CD8-positive, alpha-beta memory T cell (primary cell): ENCODE data around the gene AMIGO1. TPM values are rescaled to one million over a fixed set of nuclear protein-coding genes. Genes with fewer than 3 reads are reported as not detected.
"Not testable (repeated sequence)": the region's sequence is repeated elsewhere in the genome, so short reads cannot be mapped to it uniquely, and the experiment has no call there.

Experiments used
- CTCF ChIA-PET: fragments of 350-600 bp; sonication (Branson Sonifier 250); formaldehyde crosslinking; loops from one replicate; lab custom pipeline; 2021; ENCODE audit warnings: antibody characterized with exemption; lab: Charles Lee
- POLR2A ChIA-PET: fragments of 350-600 bp; sonication (Branson Sonifier 250); formaldehyde crosslinking; loops from one replicate; lab custom pipeline; 2021; ENCODE audit warnings: antibody characterized with exemption; lab: Charles Lee
- DNase-seq, 5 donors: peaks; one replicate each; pipeline versions ENCODE4 v3.0.0 to v3.0.0-alpha.2; 2020 to 2022; ENCODE audit warnings: mixed read lengths in 1 of 5
- H3K27ac ChIP-seq: one replicate; pipeline ENCODE4 v1.7.0; 2013; ENCODE audit warnings: low read depth, mild to moderate bottlenecking, low read length, moderate library complexity
- H3K27me3 ChIP-seq: 2 replicates; pipeline ENCODE4 v1.7.0; 2013; ENCODE audit warnings: low read length, mild to moderate bottlenecking; ENCODE audit not compliant: insufficient read depth, poor library complexity, severe bottlenecking
- H3K36me3 ChIP-seq: 2 replicates; pipeline ENCODE4 v1.7.0; 2013; ENCODE audit warnings: mild to moderate bottlenecking, low read length, moderate library complexity; ENCODE audit not compliant: insufficient read depth
- H3K4me1 ChIP-seq: 2 replicates; pipeline ENCODE4 v1.7.0; 2013; ENCODE audit warnings: mild to moderate bottlenecking, low read length, moderate library complexity; ENCODE audit not compliant: insufficient read depth
- H3K4me3 ChIP-seq: 2 replicates; pipeline ENCODE4 v1.7.0; 2013; ENCODE audit warnings: mild to moderate bottlenecking, low read length
- H3K9me3 ChIP-seq: 2 replicates; pipeline ENCODE4 v1.7.0; 2013; ENCODE audit warnings: mild to moderate bottlenecking, low read length
- H3K27ac Mint-ChIP-seq, 8 donors: one replicate each; pipeline ENCODE4 v1.8.0; 2020 to 2021; ENCODE audit warnings: mixed read lengths in 8 of 8, mild to moderate bottlenecking in 6 of 8, inconsistent platforms in 3 of 8, moderate library complexity in 3 of 8
- H3K27me3 Mint-ChIP-seq, 2 donors: one replicate each; pipeline ENCODE4 v1.8.0; 2020 to 2021; ENCODE audit warnings: mixed read lengths in 2 of 2, mild to moderate bottlenecking in 1 of 2, moderate library complexity in 1 of 2
- H3K36me3 Mint-ChIP-seq, 3 donors: one replicate each; pipeline ENCODE4 v1.8.0; 2020 to 2021; ENCODE audit warnings: mixed read lengths in 3 of 3, inconsistent platforms in 1 of 3, mild to moderate bottlenecking in 1 of 3
- H3K4me1 Mint-ChIP-seq, 3 donors: one replicate each; pipeline ENCODE4 v1.8.0; 2020 to 2021; ENCODE audit warnings: mixed read lengths in 3 of 3, inconsistent platforms in 1 of 3, mild to moderate bottlenecking in 1 of 3
- H3K4me3 Mint-ChIP-seq, 7 donors: one replicate each; pipeline ENCODE4 v1.8.0; 2020 to 2021; ENCODE audit warnings: mixed read lengths in 7 of 7, mild to moderate bottlenecking in 6 of 7, moderate library complexity in 4 of 7, inconsistent platforms in 2 of 7
- H3K9me3 Mint-ChIP-seq, 5 donors: one replicate each; pipeline ENCODE4 v1.8.0; 2020 to 2022; ENCODE audit warnings: mixed read lengths in 5 of 5, mild to moderate bottlenecking in 3 of 5, moderate library complexity in 2 of 5, inconsistent platforms in 1 of 5
- polyA plus RNA-seq: library from polyadenylated mRNA; unstranded; fragments of 300-500 nt; fragmentation: Illumina TruSeq; gene quantifications from one replicate; pipeline ENCODE4 v1.2.3, GENCODE V29; 2021
- total RNA-seq, 2 experiments: library from RNA; stranded (reverse); gene quantifications; one replicate each; pipeline ENCODE4 v1.2.3, GENCODE V29; 2021

Gene AMIGO1
- total and polyA plus RNA-seq, 3 experiments from 2014 or later, result 4.0 to 20.2 (median 4.9) TPM

- no peak for DNase-seq
- H3K4me3 ChIP-seq, result no peak overlapping the region
- peaks cover under 1 to 11% (median 8%) of the 10 kb centered on the region in 3 donors for H3K4me1 Mint-ChIP-seq
- H3K27ac Mint-ChIP-seq, result no peak overlapping the region
- no peaks in the 10 kb centered on the region for H3K36me3 Mint-ChIP-seq
- peaks cover 5% of the 10 kb centered on the region for H3K27me3 ChIP-seq
- H3K27ac ChIP-seq, result no peak overlapping the region
- CTCF ChIA-PET, result interaction anchor here (1.3 to 2.5 kb wide), 4 partner anchors 13 to 55 kb away, joined by 3 to 21 read pairs (median 6); partner anchors contain the start of gene CYB561D1
- H3K9me3 Mint-ChIP-seq, result no peaks in the 10 kb centered on the region
- POLR2A ChIA-PET, result no interaction called here
- peaks cover 5% of the 10 kb centered on the region for H3K4me1 ChIP-seq
- no peaks in the 10 kb centered on the region for H3K36me3 ChIP-seq
- peaks cover 22 to 55% of the 10 kb centered on the region in 2 donors for H3K27me3 Mint-ChIP-seq
- H3K9me3 ChIP-seq, result no peaks in the 10 kb centered on the region
- no peak overlapping the region for H3K4me3 Mint-ChIP-seq
Observed at GRCh38 chr1:109477821-109478220, 31.7 kb downstream of the AMIGO1 start.

GRCh38 chr1:109476825-109477224 lies 32.7 kb downstream of the AMIGO1 start:
- POLR2A ChIA-PET, result no interaction called here
- H3K27me3 Mint-ChIP-seq, result peaks cover 30 to 63% of the 10 kb centered on the region in 2 donors
- Histone ChIP-seq H3K4me1 (no peaks in the 10 kb centered on the region), H3K36me3 (no peaks in the 10 kb centered on the region), H3K27ac (no peak overlapping the region), H3K9me3 (no peaks in the 10 kb centered on the region), H3K27me3 (peaks cover 6% of the 10 kb centered on the region), H3K4me3 (no peak overlapping the region)
- H3K4me1 Mint-ChIP-seq, result peaks cover 0 to 4% (median 0%) of the 10 kb centered on the region in 3 donors
- no peak overlapping the region for H3K4me3 Mint-ChIP-seq
- no peak overlapping the region for H3K27ac Mint-ChIP-seq
- no peak for DNase-seq
- CTCF ChIA-PET, result interaction anchor here (1.3 to 1.4 kb wide), 2 partner anchors 14 kb away, joined by 5 read pairs; no protein-coding TSS in a partner anchor
- no peaks in the 10 kb centered on the region for H3K9me3 Mint-ChIP-seq
- no peaks in the 10 kb centered on the region for H3K36me3 Mint-ChIP-seq

- no peak for DNase-seq
- POLR2A ChIA-PET, result no interaction called here
Observed at GRCh38 chr1:109475261-109475660, 34.3 kb downstream of the AMIGO1 start.

GRCh38 chr1:109474697-109475096 lies 34.8 kb downstream of the AMIGO1 start:
- Histone ChIP-seq H3K36me3 (no peaks in the 10 kb centered on the region), H3K4me1 (no peaks in the 10 kb centered on the region), H3K27ac (no peak overlapping the region), H3K4me3 (no peak overlapping the region), H3K9me3 (no peaks in the 10 kb centered on the region), H3K27me3 (peaks cover 23% of the 10 kb centered on the region)
- Mint-ChIP-seq H3K27me3 (peaks cover 41 to 78% of the 10 kb centered on the region in 2 donors), H3K9me3 (no peaks in the 10 kb centered on the region), H3K4me1 (peaks cover 0 to 4% (median 0%) of the 10 kb centered on the region in 3 donors), H3K4me3 (no peak overlapping the region), H3K27ac (no peak overlapping the region), H3K36me3 (no peaks in the 10 kb centered on the region)
- ChIA-PET POLR2A (no interaction called here), CTCF (interaction anchor here (1.5 kb wide), 1 partner anchor 19 kb away, joined by 4 read pairs; the partner anchor contains the start of gene CYB561D1)
- no peak for DNase-seq

More at GRCh38 chr1:109475261-109475660, 34.3 kb downstream of the AMIGO1 start:
- no peaks in the 10 kb centered on the region for H3K36me3 Mint-ChIP-seq
- Histone ChIP-seq H3K27me3 (peaks cover 17% of the 10 kb centered on the region), H3K27ac (no peak overlapping the region), H3K36me3 (no peaks in the 10 kb centered on the region), H3K4me3 (no peak overlapping the region), H3K4me1 (no peaks in the 10 kb centered on the region), H3K9me3 (no peaks in the 10 kb centered on the region)
- CTCF ChIA-PET, result interaction anchor here (1.4 to 1.5 kb wide), 2 partner anchors 15 to 18 kb away, joined by 4 to 5 read pairs; partner anchors contain the start of gene CYB561D1
- H3K4me3 Mint-ChIP-seq, result no peak overlapping the region
- no peaks in the 10 kb centered on the region for H3K9me3 Mint-ChIP-seq
- H3K27me3 Mint-ChIP-seq, result peaks cover 37 to 73% of the 10 kb centered on the region in 2 donors
- peak overlapping the region in 1 of 8 donors; percentile 4 for H3K27ac Mint-ChIP-seq
- peaks cover 0 to 4% (median 0%) of the 10 kb centered on the region in 3 donors for H3K4me1 Mint-ChIP-seq

- H3K36me3 Mint-ChIP-seq, H3K4me3 ChIP-seq, H3K9me3 Mint-ChIP-seq, H3K27ac Mint-ChIP-seq, H3K4me3 Mint-ChIP-seq, DNase-seq, H3K27ac ChIP-seq, H3K9me3 ChIP-seq, H3K36me3 ChIP-seq, H3K4me1 Mint-ChIP-seq, H3K4me1 ChIP-seq: not testable (repeated sequence)
- peaks cover 30% of the 10 kb centered on the region for H3K27me3 ChIP-seq
- H3K27me3 Mint-ChIP-seq, result peaks cover 41 to 68% of the 10 kb centered on the region in 2 donors
- ChIA-PET POLR2A (interaction anchor here (0.5 to 0.6 kb wide), 2 partner anchors 11 to 536 kb away, joined by 3 to 5 read pairs; no protein-coding TSS in a partner anchor), CTCF (interaction anchor here (2.1 kb wide), 1 partner anchor 59 kb away, joined by 5 read pairs; no protein-coding TSS in a partner anchor)
Observed at GRCh38 chr1:109473284-109474057, 36.1 kb downstream of the AMIGO1 start.

GRCh38 chr1:109472779-109473178 lies 36.7 kb downstream of the AMIGO1 start:
- H3K27me3 Mint-ChIP-seq, result peaks cover 41 to 70% of the 10 kb centered on the region in 2 donors
- H3K27me3 ChIP-seq, result peaks cover 30% of the 10 kb centered on the region

GRCh38 chr1:109470245-109470644 lies 39.3 kb downstream of the AMIGO1 start:
- POLR2A ChIA-PET, result no interaction called here
- H3K27ac ChIP-seq, result no peak overlapping the region
- H3K27me3 Mint-ChIP-seq, result peaks cover 45 to 62% of the 10 kb centered on the region in 2 donors
- H3K36me3 ChIP-seq, result no peaks in the 10 kb centered on the region
- H3K4me1 ChIP-seq, result no peaks in the 10 kb centered on the region
- H3K36me3 Mint-ChIP-seq, result no peaks in the 10 kb centered on the region
- H3K27ac Mint-ChIP-seq, result no peak overlapping the region
- H3K9me3 ChIP-seq, result no peaks in the 10 kb centered on the region
- DNase-seq, result no peak
- CTCF ChIA-PET, result interaction anchor here (0.9 to 2.4 kb wide), 4 partner anchors 12 to 203 kb away, joined by 3 to 9 read pairs (median 4); partner anchors contain the start of gene CYB561D1
- H3K9me3 Mint-ChIP-seq, result no peaks in the 10 kb centered on the region
- peaks cover 47% of the 10 kb centered on the region for H3K27me3 ChIP-seq
- peaks cover 0 to 8% (median 4%) of the 10 kb centered on the region in 3 donors for H3K4me1 Mint-ChIP-seq
- H3K4me3 Mint-ChIP-seq, result no peak overlapping the region
- no peak overlapping the region for H3K4me3 ChIP-seq

More at GRCh38 chr1:109472779-109473178, 36.7 kb downstream of the AMIGO1 start:
- no peak overlapping the region for H3K27ac ChIP-seq
- DNase-seq, result no peak
- ChIA-PET POLR2A (interaction anchor here (0.6 kb wide), 1 partner anchor 11 kb away, joined by 5 read pairs; no protein-coding TSS in a partner anchor), CTCF (interaction anchor here (1.1 to 2.1 kb wide), 2 partner anchors 21 to 59 kb away, joined by 3 to 5 read pairs; partner anchors contain the start of gene CYB561D1)
- no peak overlapping the region for H3K4me3 ChIP-seq
- H3K9me3 ChIP-seq, result no peaks in the 10 kb centered on the region
- Mint-ChIP-seq H3K4me1 (no peaks in the 10 kb centered on the region), H3K4me3 (no peak overlapping the region), H3K27ac (no peak overlapping the region), H3K9me3 (no peaks in the 10 kb centered on the region), H3K36me3 (no peaks in the 10 kb centered on the region)
- no peaks in the 10 kb centered on the region for H3K36me3 ChIP-seq
- no peaks in the 10 kb centered on the region for H3K4me1 ChIP-seq
